Uterus (tissue), 4 donors: ENCODE results near the gene PRKAG2. TPM values are rescaled to one million over a fixed set of nuclear protein-coding genes. Genes with fewer than 3 reads are reported as not detected.

Experiments used
- DNase-seq, 2 donors: peaks; one replicate each; pipeline ENCODE4 v3.0.0-alpha.2; 2019 to 2020
- H3K27ac ChIP-seq, 2 donors: fragments of 200-600 bp; sonication (generic); 1 replicate in 1 of 2; 2 replicates in 1 of 2; pipeline ENCODE4 v1.5.1; 2016 to 2018
- H3K27me3 ChIP-seq, 2 donors: fragments of 200-600 bp; sonication (generic); one replicate each; pipeline ENCODE4 v1.5.1; 2018 to 2019; ENCODE audit warnings: control low read depth in 1 of 2
- H3K36me3 ChIP-seq, 2 donors: fragments of 200-600 bp; sonication (generic); one replicate each; pipeline ENCODE4 v1.5.1; 2019; ENCODE audit warnings: control low read depth in 1 of 2
- H3K4me1 ChIP-seq, 2 donors: fragments of 200-600 bp; sonication (generic); one replicate each; pipeline ENCODE4 v1.5.1; 2018 to 2019; ENCODE audit warnings: control low read depth in 1 of 2
- H3K4me3 ChIP-seq, 2 donors: fragments of 200-600 bp; sonication (generic); 1 replicate in 1 of 2; 2 replicates in 1 of 2; pipeline ENCODE4 v1.5.1; 2018 to 2019; ENCODE audit warnings: mild to moderate bottlenecking in 1 of 2
- H3K9me3 ChIP-seq, 2 donors: fragments of 200-600 bp; sonication (generic); one replicate each; pipeline ENCODE4 v1.5.1; 2019; ENCODE audit warnings: control low read depth in 1 of 2
- POLR2A ChIP-seq, 2 donors: fragments of 450-650 bp; IDR thresholded peaks; one replicate each; pipeline ENCODE4 v1.6.1; 2016; ENCODE audit warnings: antibody characterized with exemption in 2 of 2, mild to moderate bottlenecking in 1 of 2, moderate library complexity in 1 of 2
- intact Hi-C: fragments of 100-400 bp; cut with DNase I; formaldehyde crosslinking; loops from one replicate; pipeline ENCODE4 v1.15.1; 2023; ENCODE audit warnings: low total_unique reads
- total RNA-seq, 4 donors: library from RNA; depleted of rRNA in 3 of 4; stranded (reverse); fragments of >200 nt in 3 of 4; gene quantifications; one replicate each; pipeline versions ENCODE4 v1.1.0 to v1.2.4, GENCODE V29; 2014 to 2023
- TF ChIP-seq, protein P1 (sequence below), 4 experiments: fragments of 200-600 bp in 2 of 4; fragments of 450-650 bp in 2 of 4; sonication (generic) in 2 of 4; IDR thresholded peaks; one replicate each; pipeline ENCODE4 v1.5.1; 2016 to 2019; ENCODE audit warnings: antibody characterized with exemption in 4 of 4, mild to moderate bottlenecking in 2 of 4, moderate library complexity in 1 of 4
- donor health status: DM: yes; HTN: yes; CAD: no.

Gene PRKAG2
- total RNA-seq, 4 donors from 2014 or later: 15.1 to 66.2 (median 33.6) TPM

DNA sequence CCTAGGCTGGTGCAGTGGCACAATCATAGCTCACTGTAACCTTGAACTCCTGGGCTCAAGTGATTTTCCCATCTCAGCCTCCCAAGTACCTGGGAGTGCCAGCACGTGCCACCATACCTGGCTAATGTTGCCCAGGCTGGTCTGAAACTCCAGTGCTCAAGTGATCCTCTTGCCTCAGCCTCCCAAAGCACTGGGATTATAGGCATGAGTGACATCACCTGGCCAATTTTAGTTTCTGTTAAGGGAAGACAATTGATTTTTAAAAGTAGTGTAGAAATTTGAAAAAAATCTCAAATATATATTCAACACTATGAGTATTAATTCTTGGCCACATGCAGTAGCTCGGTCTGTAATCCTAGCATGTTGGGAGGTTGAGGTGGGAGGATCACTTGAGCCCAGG, 235.3 kb downstream of the PRKAG2 start:
- DNase-seq: no peak
- H3K9me3 ChIP-seq: no peaks in the 10 kb centered on the region
- no peaks in the 10 kb centered on the region for H3K36me3 ChIP-seq
- no peak overlapping the region for H3K27ac ChIP-seq
- TF ChIP-seq, protein P1, sequence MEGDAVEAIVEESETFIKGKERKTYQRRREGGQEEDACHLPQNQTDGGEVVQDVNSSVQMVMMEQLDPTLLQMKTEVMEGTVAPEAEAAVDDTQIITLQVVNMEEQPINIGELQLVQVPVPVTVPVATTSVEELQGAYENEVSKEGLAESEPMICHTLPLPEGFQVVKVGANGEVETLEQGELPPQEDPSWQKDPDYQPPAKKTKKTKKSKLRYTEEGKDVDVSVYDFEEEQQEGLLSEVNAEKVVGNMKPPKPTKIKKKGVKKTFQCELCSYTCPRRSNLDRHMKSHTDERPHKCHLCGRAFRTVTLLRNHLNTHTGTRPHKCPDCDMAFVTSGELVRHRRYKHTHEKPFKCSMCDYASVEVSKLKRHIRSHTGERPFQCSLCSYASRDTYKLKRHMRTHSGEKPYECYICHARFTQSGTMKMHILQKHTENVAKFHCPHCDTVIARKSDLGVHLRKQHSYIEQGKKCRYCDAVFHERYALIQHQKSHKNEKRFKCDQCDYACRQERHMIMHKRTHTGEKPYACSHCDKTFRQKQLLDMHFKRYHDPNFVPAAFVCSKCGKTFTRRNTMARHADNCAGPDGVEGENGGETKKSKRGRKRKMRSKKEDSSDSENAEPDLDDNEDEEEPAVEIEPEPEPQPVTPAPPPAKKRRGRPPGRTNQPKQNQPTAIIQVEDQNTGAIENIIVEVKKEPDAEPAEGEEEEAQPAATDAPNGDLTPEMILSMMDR (IDR thresholded peaks at IDR 0.05): no peak
- no peak for TF ChIP-seq POLR2A (IDR thresholded peaks at IDR 0.05)
- H3K4me1 ChIP-seq: no peaks in the 10 kb centered on the region
- no peaks in the 10 kb centered on the region for H3K27me3 ChIP-seq
- H3K4me3 ChIP-seq: no peak overlapping the region
- intact Hi-C loops: no loop called here

DNA sequence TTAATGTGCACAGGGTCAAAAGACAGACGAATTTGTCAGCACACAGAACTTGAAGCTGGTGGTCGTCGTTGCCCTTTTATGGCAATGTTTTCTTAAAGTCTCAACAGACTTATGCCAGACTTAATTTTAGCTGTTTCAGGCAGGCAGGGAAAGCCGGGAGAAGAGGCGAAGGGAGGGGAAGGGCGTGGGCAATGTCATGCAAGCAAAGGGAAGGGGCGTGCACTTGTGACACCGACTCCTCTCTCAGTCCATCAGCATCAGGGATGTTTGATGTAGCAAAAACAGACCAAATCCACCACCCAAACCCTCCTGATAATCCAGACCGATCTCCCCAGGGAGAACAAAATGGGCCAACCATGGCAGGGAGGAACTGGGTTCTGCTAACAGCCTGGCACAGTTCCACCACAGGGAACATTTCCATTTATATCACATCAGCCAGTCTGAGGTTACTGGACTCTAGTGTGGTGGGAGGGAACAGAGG, 239.1 kb downstream of the PRKAG2 start:
- peak; percentile 44 to 58 for DNase-seq
- no peaks in the 10 kb centered on the region for H3K4me1 ChIP-seq
- peak overlapping the region; percentile 33 to 69 for H3K27ac ChIP-seq
- H3K4me3 ChIP-seq: no peak overlapping the region
- H3K9me3 ChIP-seq: peaks cover 0 to 7% of the 10 kb centered on the region in 2 donors
- intact Hi-C loops: no loop called here
- no peaks in the 10 kb centered on the region for H3K36me3 ChIP-seq
- no peaks in the 10 kb centered on the region for H3K27me3 ChIP-seq
- TF ChIP-seq, protein P1 (IDR thresholded peaks at IDR 0.05): no peak
- TF ChIP-seq POLR2A (IDR thresholded peaks at IDR 0.05): no peak

GRCh38 chr7:151634643-151635042, 242.3 kb downstream of the PRKAG2 start:
- DNase-seq: no peak
- H3K4me3 ChIP-seq: no peak overlapping the region
- peaks cover 0 to 7% of the 10 kb centered on the region in 2 donors for H3K9me3 ChIP-seq
- TF ChIP-seq POLR2A (IDR thresholded peaks at IDR 0.05): no peak
- TF ChIP-seq, protein P1 (IDR thresholded peaks at IDR 0.05): no peak
- no peak overlapping the region for H3K27ac ChIP-seq
- no peaks in the 10 kb centered on the region for H3K4me1 ChIP-seq
- intact Hi-C loops: no loop called here
- no peaks in the 10 kb centered on the region for H3K36me3 ChIP-seq
- no peaks in the 10 kb centered on the region for H3K27me3 ChIP-seq

DNA sequence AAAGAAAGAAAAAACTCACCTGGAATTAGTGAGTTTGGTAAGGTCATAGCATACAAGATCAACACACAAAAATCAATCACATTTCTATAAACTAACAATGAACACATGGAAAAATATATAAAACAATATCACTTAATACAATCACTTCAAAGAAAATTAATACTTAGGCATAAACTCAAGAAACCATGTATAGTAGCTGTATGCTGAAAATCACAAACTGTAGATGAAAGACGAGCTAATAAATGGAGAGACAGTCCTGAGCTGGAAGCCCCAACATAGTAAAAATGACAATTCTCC, 243.5 kb downstream of the PRKAG2 start:
- Histone ChIP-seq H3K36me3 (no peaks in the 10 kb centered on the region), H3K9me3 (peaks cover 0 to 7% of the 10 kb centered on the region in 2 donors), H3K27ac (peak overlapping the region; percentile 87 to 91), H3K4me1 (no peaks in the 10 kb centered on the region), H3K4me3 (no peak overlapping the region), H3K27me3 (no peaks in the 10 kb centered on the region)
- no peak for DNase-seq
- TF ChIP-seq, protein P1 (IDR thresholded peaks at IDR 0.05): no peak
- TF ChIP-seq POLR2A (IDR thresholded peaks at IDR 0.05): no peak
- intact Hi-C loops: no loop called here

- intact Hi-C loops: no loop called here
- no peaks in the 10 kb centered on the region for H3K36me3 ChIP-seq
- H3K27ac ChIP-seq: peak overlapping the region; percentile 87 to 91
- no peaks in the 10 kb centered on the region for H3K4me1 ChIP-seq
- H3K9me3 ChIP-seq: peaks cover 0 to 7% of the 10 kb centered on the region in 2 donors
- DNase-seq: peak; percentile 39 to 44
- no peaks in the 10 kb centered on the region for H3K27me3 ChIP-seq
- TF ChIP-seq POLR2A (IDR thresholded peaks at IDR 0.05): no peak
- TF ChIP-seq, protein P1 (IDR thresholded peaks at IDR 0.05): no peak
- H3K4me3 ChIP-seq: peak overlapping the region; percentile 53 to 69
These were observed 244.0 kb downstream of the PRKAG2 start for GRCh38 chr7:151632750-151633515.
